SU-DHL-6 (cell line): ENCODE data around the gene CTU2.

Experiments
- H2AFZ ChIP-seq: fragments of 200-600 bp; sonication (generic); 2 replicates; pipeline ENCODE4 v1.6.1; 2014; ENCODE audit warnings: low read depth, mild to moderate bottlenecking, moderate library complexity, mixed read lengths, antibody characterized with exemption, low read length; ENCODE audit not compliant: severe bottlenecking
- H3F3A ChIP-seq: fragments of 200-600 bp; shearing (Covaris generic); 2 replicates; pipeline ENCODE4 v1.6.0; 2016; ENCODE audit warnings: antibody characterized with exemption, mild to moderate bottlenecking; ENCODE audit not compliant: insufficient read depth
- H3K27ac ChIP-seq: fragments of 200-600 bp; sonication (generic); 2 replicates; pipeline ENCODE4 v1.5.1; 2016; ENCODE audit warnings: low read depth, mild to moderate bottlenecking, low read length, moderate library complexity, mixed read lengths
- H3K27me3 ChIP-seq: fragments of 200-600 bp; sonication (generic), shearing (Covaris generic); 2 replicates; pipeline ENCODE4 v1.6.0; 2014; ENCODE audit warnings: mild to moderate bottlenecking, low read length
- H3K36me3 ChIP-seq: fragments of 200-600 bp; sonication (generic); 2 replicates; pipeline ENCODE4 v1.6.1; 2014; ENCODE audit warnings: mild to moderate bottlenecking, low read length, mixed read lengths
- H3K4me2 ChIP-seq: fragments of 300-600, 200-600 bp; shearing (Covaris generic), sonication (generic); 2 replicates; pipeline ENCODE4 v1.6.0; 2014; ENCODE audit warnings: low read length, low read depth, mild to moderate bottlenecking; ENCODE audit not compliant: poor library complexity, severe bottlenecking
- H3K4me3 ChIP-seq: fragments of 200-600 bp; sonication (generic); 2 replicates; pipeline ENCODE4 v1.5.1; 2014; ENCODE audit warnings: antibody characterized with exemption, low read length, mild to moderate bottlenecking, mixed read lengths; ENCODE audit not compliant: insufficient read depth, poor library complexity, severe bottlenecking
- H3K79me2 ChIP-seq: fragments of 200-600 bp; sonication (generic); 2 replicates; pipeline ENCODE4 v1.6.1; 2014; ENCODE audit warnings: mild to moderate bottlenecking, low read length, moderate library complexity; ENCODE audit not compliant: insufficient read depth
- H3K9ac ChIP-seq: fragments of 200-600 bp; sonication (generic); 2 replicates; pipeline ENCODE4 v1.7.0; 2014; ENCODE audit warnings: mild to moderate bottlenecking, low read length
- H3K9me2 ChIP-seq: fragments of 200-600 bp; sonication (generic); replicated peaks from 2 replicates; pipeline ENCODE4 v1.6.1; 2014; ENCODE audit warnings: low read length; ENCODE audit not compliant: insufficient read depth
- H3K9me3 ChIP-seq: fragments of 200-600 bp; sonication (generic); 2 replicates; pipeline ENCODE4 v1.6.1; 2014; ENCODE audit warnings: low read length, mixed read lengths; ENCODE audit not compliant: insufficient read depth
- H4K20me1 ChIP-seq: fragments of 200-600 bp; sonication (generic); 2 replicates; pipeline ENCODE4 v1.6.1; 2014; ENCODE audit warnings: low read depth, mild to moderate bottlenecking, antibody characterized with exemption, low read length, moderate library complexity, mixed read lengths
- EZH2phosphoT487 ChIP-seq: fragments of 200-600 bp; sonication (generic), shearing (Covaris generic); conservative IDR thresholded peaks from 2 replicates; pipeline ENCODE4 v1.6.1; 2018; ENCODE audit warnings: mild to moderate bottlenecking, antibody characterized with exemption, low read length, moderate library complexity, mixed read lengths
- TF ChIP-seq, protein P1 (sequence below): fragments of 200-600 bp; sonication (generic); IDR thresholded peaks from one replicate; pipeline ENCODE4 v1.5.1; 2017; ENCODE audit warnings: antibody characterized with exemption, mild to moderate bottlenecking, low read length, moderate library complexity; ENCODE audit not compliant: insufficient read depth, poor library complexity, severe bottlenecking

CTU2 gene

DNA sequence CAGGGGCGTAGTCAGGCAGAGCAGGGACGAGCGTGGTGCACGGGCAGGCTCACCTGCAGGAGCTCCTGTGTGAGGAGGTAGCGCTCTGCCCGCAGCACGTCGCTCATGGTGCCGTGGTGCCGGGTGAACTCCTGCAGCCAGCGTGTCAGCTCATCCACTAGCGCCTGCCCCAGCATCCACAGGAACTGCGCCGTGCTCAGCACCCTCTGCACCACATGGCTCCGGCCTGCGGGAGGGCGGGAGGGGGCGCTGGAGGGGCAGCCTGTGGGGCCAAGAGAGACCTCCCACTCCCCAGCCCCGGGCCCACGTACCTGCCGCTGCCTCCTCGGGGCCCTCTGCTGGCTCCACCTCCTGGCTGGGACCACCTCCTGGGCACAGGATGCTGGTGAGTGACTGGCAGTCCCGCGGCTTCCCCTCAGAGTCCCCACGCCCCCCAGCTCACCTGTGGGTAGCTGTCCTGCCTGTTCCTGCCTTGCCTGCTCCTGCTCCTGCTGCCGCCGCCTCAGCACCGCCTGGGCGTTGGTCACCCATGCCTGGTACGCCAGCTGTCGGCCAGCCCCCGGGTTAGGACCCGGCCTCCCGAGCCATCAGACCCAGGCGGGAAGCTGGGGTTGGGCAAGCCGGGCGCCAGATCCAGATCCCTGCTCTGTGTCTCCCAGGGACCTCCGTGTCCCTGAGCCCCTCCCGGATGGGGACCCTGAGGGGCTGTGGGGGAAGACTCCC, 16.6 kb downstream of the CTU2 start:
- no peaks in the 10 kb centered on the region for H4K20me1 ChIP-seq
- H3K27ac ChIP-seq: no peak overlapping the region
- no peaks in the 10 kb centered on the region for H3K27me3 ChIP-seq
- no peak overlapping the region for H3K4me3 ChIP-seq
- H3K9me2 ChIP-seq: no peaks in the 10 kb centered on the region
- no peaks in the 10 kb centered on the region for H3K79me2 ChIP-seq
- H2AFZ ChIP-seq: no peak overlapping the region
- H3K9ac ChIP-seq: no peak overlapping the region
- no peak overlapping the region for H3K4me2 ChIP-seq
- no peaks in the 10 kb centered on the region for H3K36me3 ChIP-seq
- TF ChIP-seq EZH2phosphoT487: no peak
- TF ChIP-seq, protein P1, sequence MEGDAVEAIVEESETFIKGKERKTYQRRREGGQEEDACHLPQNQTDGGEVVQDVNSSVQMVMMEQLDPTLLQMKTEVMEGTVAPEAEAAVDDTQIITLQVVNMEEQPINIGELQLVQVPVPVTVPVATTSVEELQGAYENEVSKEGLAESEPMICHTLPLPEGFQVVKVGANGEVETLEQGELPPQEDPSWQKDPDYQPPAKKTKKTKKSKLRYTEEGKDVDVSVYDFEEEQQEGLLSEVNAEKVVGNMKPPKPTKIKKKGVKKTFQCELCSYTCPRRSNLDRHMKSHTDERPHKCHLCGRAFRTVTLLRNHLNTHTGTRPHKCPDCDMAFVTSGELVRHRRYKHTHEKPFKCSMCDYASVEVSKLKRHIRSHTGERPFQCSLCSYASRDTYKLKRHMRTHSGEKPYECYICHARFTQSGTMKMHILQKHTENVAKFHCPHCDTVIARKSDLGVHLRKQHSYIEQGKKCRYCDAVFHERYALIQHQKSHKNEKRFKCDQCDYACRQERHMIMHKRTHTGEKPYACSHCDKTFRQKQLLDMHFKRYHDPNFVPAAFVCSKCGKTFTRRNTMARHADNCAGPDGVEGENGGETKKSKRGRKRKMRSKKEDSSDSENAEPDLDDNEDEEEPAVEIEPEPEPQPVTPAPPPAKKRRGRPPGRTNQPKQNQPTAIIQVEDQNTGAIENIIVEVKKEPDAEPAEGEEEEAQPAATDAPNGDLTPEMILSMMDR: no peak
- no peaks in the 10 kb centered on the region for H3K9me3 ChIP-seq
- no peaks in the 10 kb centered on the region for H3F3A ChIP-seq

DNA sequence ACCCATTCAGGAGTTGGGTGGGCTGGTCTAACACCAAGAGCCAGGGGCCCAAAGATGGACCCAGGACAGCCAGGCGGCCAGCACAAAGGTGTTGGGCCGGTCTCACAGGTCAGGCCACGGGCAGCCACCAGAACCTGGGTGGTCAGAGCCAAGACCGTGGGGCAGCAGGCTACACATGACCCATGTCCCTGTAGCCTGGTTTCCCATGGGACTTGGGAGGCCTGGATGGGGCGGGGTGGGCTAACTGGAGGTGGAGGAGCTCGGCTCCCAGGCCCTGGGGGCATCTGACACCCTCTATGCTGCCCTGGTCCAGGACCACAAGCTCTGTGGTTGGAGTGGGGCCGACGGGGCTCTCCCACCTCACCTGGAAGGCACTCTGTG, 17.2 kb downstream of the CTU2 start:
- Histone ChIP-seq H3K36me3 (no peaks in the 10 kb centered on the region), H3K4me2 (no peak overlapping the region), H3K27me3 (no peaks in the 10 kb centered on the region), H3F3A (no peaks in the 10 kb centered on the region), H3K79me2 (no peaks in the 10 kb centered on the region), H3K27ac (no peak overlapping the region), H4K20me1 (no peaks in the 10 kb centered on the region), H3K9ac (no peak overlapping the region), H3K9me2 (no peaks in the 10 kb centered on the region), H2AFZ (no peak overlapping the region), H3K9me3 (no peaks in the 10 kb centered on the region), H3K4me3 (no peak overlapping the region)
- TF ChIP-seq, protein P1: no peak
- no peak for TF ChIP-seq EZH2phosphoT487

DNA sequence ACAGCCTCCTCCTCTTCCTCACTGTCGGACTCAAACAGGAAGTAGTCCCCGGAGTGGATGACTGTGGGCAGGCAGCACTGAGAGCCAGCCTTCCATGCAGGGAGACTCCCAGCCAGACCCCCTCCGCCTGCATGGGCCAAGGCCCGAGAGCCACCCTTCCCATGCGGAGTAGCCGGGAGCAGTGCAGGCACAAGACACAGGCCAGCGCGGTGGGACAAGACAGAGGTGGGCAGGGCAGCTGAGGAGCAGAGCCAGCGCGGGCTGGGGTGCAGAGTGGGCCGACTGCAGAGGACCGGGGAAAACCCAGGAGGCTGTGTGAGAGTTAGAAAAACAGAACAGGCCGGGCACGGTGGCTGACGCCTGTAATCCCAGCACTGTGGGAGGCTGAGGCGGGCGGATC, 17.6 kb downstream of the CTU2 start:
- Histone ChIP-seq H3K9ac (no peak overlapping the region), H3K4me2 (no peak overlapping the region), H2AFZ (no peak overlapping the region), H3K27ac (no peak overlapping the region), H3K9me2 (no peaks in the 10 kb centered on the region), H3K79me2 (no peaks in the 10 kb centered on the region), H3F3A (no peaks in the 10 kb centered on the region), H3K27me3 (no peaks in the 10 kb centered on the region), H3K36me3 (no peaks in the 10 kb centered on the region), H3K4me3 (no peak overlapping the region), H3K9me3 (no peaks in the 10 kb centered on the region), H4K20me1 (no peaks in the 10 kb centered on the region)
- TF ChIP-seq EZH2phosphoT487: no peak
- TF ChIP-seq, protein P1: no peak
